ENCODE data around the gene KCNJ8.

GRCh38 chr12:21786041-21786531, 11.6 kb upstream of the KCNJ8 start:
- TF ChIP-seq CTCF (IDR thresholded peaks at IDR 0.05; ENCODE audit: low read depth, low read length, poor library complexity, severe bottlenecking) (no peak), EZH2phosphoT487 (IDR thresholded peaks at IDR 0.05; ENCODE audit: borderline replicate concordance, low read length) (no peak)
